ENCODE measurements around the gene NAA11. TPM values are rescaled to one million over a fixed set of nuclear protein-coding genes. Genes with fewer than 3 reads are reported as not detected.

NAA11 gene
- not detected in 2 replicates for total RNA-seq

DNA sequence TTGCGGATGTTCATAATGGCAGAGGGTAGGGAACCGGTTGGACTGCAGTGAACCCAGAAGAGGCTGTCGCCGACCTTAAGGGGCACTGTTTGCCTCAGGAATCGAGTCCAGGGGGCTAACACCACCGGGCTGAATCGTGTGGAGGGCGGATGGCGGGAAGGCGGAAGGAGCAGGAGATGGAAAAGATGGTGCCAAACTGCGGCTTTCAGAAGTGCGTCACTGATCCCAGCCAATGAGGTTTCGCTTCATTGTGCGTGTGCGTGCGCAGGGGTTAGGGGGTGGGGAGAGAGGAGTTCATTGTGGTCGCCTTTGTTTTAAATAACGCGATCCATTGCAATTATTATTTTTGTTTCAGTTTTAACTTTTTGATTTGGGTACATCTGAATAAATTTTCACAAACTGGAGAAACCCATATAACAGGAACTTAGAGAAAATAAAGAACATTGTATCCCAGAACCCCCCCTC, at the start of gene NAA11:
NAA11 (minus strand) TSS at position 198 of the 465 bp plus-strand sequence; CDS start at position 14, 184 bp downstream.

Other genes with a start within 250 kb of the NAA11 start
- not detected in 2 replicates for gene GK2, start 82.2 kb upstream of the NAA11 start, total RNA-seq